ENCODE results near the gene ZSWIM7.

ZSWIM7 gene

GRCh38 chr17:15999141-15999973 lies at the start of gene ZSWIM7, which contains the start of gene TTC19:
Gene ZSWIM7, minus strand, starts transcription at chr17:15999704. Its CDS starts 110 bp downstream, at chr17:15999594.
Gene TTC19, plus strand, starts transcription at chr17:15999824. Its CDS starts 25 bp downstream, at chr17:15999849.
- Mint-ChIP-seq H3K9me3 (no peaks in the 10 kb centered on the region), H3K27me3 (ENCODE audit: low read depth) (no peaks in the 10 kb centered on the region), H3K36me3 (ENCODE audit: low read depth) (peaks cover 39% of the 10 kb centered on the region), H3K4me3 (peak within 1 kb of the TSS; percentile 95), H3K4me1 (ENCODE audit: low read depth) (peaks cover 22% of the 10 kb centered on the region), H3K27ac (peak within 1 kb of the TSS; percentile 100)
- DNase-seq (ENCODE audit: low spot score): peak; percentile 97

- Mint-ChIP-seq H3K9me3 (no peaks in the 10 kb centered on the region), H3K4me3 (no peak overlapping the region), H3K4me1 (ENCODE audit: low read depth) (peaks cover 14% of the 10 kb centered on the region), H3K27ac (no peak overlapping the region), H3K36me3 (ENCODE audit: low read depth) (peaks cover 51% of the 10 kb centered on the region), H3K27me3 (ENCODE audit: low read depth) (no peaks in the 10 kb centered on the region)
- no peak for DNase-seq (ENCODE audit: low spot score)
Observed at GRCh38 chr17:16048811-16049449, 49.4 kb upstream of the ZSWIM7 start.

- H3K4me3 Mint-ChIP-seq: no peak overlapping the region
- DNase-seq (ENCODE audit: low spot score): no peak
- H3K9me3 Mint-ChIP-seq: no peaks in the 10 kb centered on the region
- H3K36me3 Mint-ChIP-seq (ENCODE audit: low read depth): peaks cover 48% of the 10 kb centered on the region
- peaks cover 13% of the 10 kb centered on the region for H3K4me1 Mint-ChIP-seq (ENCODE audit: low read depth)
- no peaks in the 10 kb centered on the region for H3K27me3 Mint-ChIP-seq (ENCODE audit: low read depth)
- no peak overlapping the region for H3K27ac Mint-ChIP-seq
Observed at GRCh38 chr17:16046966-16047365, 47.5 kb upstream of the ZSWIM7 start.

GRCh38 chr17:16044487-16044886 lies 45.0 kb upstream of the ZSWIM7 start:
- Mint-ChIP-seq H3K27ac (no peak overlapping the region), H3K9me3 (no peaks in the 10 kb centered on the region), H3K36me3 (ENCODE audit: low read depth) (peaks cover 55% of the 10 kb centered on the region)

GRCh38 chr17:16040710-16041251 lies 41.3 kb upstream of the ZSWIM7 start:
- no peak overlapping the region for H3K4me3 Mint-ChIP-seq
- H3K4me1 Mint-ChIP-seq (ENCODE audit: low read depth): peaks cover 20% of the 10 kb centered on the region
- H3K27ac Mint-ChIP-seq: no peak overlapping the region
- DNase-seq (ENCODE audit: low spot score): no peak
- H3K36me3 Mint-ChIP-seq (ENCODE audit: low read depth): peaks cover 63% of the 10 kb centered on the region
- H3K27me3 Mint-ChIP-seq (ENCODE audit: low read depth): no peaks in the 10 kb centered on the region
- no peaks in the 10 kb centered on the region for H3K9me3 Mint-ChIP-seq

More at GRCh38 chr17:16044487-16044886, 45.0 kb upstream of the ZSWIM7 start:
- DNase-seq (ENCODE audit: low spot score): no peak
- H3K4me3 Mint-ChIP-seq: no peak overlapping the region
- peaks cover 13% of the 10 kb centered on the region for H3K4me1 Mint-ChIP-seq (ENCODE audit: low read depth)
- no peaks in the 10 kb centered on the region for H3K27me3 Mint-ChIP-seq (ENCODE audit: low read depth)

GRCh38 chr17:16037636-16038035 lies 38.1 kb upstream of the ZSWIM7 start:
- Mint-ChIP-seq H3K27ac (peak overlapping the region; percentile 78), H3K4me3 (no peak overlapping the region), H3K36me3 (ENCODE audit: low read depth) (peaks cover 68% of the 10 kb centered on the region), H3K4me1 (ENCODE audit: low read depth) (peaks cover 25% of the 10 kb centered on the region), H3K27me3 (ENCODE audit: low read depth) (no peaks in the 10 kb centered on the region), H3K9me3 (no peaks in the 10 kb centered on the region)
- DNase-seq (ENCODE audit: low spot score): no peak

- Mint-ChIP-seq H3K9me3 (no peaks in the 10 kb centered on the region), H3K4me1 (ENCODE audit: low read depth) (peaks cover 25% of the 10 kb centered on the region), H3K36me3 (ENCODE audit: low read depth) (peaks cover 75% of the 10 kb centered on the region), H3K4me3 (no peak overlapping the region), H3K27ac (no peak overlapping the region), H3K27me3 (ENCODE audit: low read depth) (no peaks in the 10 kb centered on the region)
- DNase-seq (ENCODE audit: low spot score): no peak
Observed at GRCh38 chr17:16036261-16036660, 36.8 kb upstream of the ZSWIM7 start.

GRCh38 chr17:16033729-16034349 lies 34.3 kb upstream of the ZSWIM7 start:
- Mint-ChIP-seq H3K27ac (peak overlapping the region; percentile 42), H3K36me3 (ENCODE audit: low read depth) (peaks cover 79% of the 10 kb centered on the region)

GRCh38 chr17:16027708-16028584 lies 28.4 kb upstream of the ZSWIM7 start:
- H3K27me3 Mint-ChIP-seq (ENCODE audit: low read depth): no peaks in the 10 kb centered on the region
- peaks cover 20% of the 10 kb centered on the region for H3K4me1 Mint-ChIP-seq (ENCODE audit: low read depth)
- H3K4me3 Mint-ChIP-seq: peak overlapping the region; percentile 55
- DNase-seq (ENCODE audit: low spot score): peak; percentile 68
- peak overlapping the region; percentile 79 for H3K27ac Mint-ChIP-seq
- H3K36me3 Mint-ChIP-seq (ENCODE audit: low read depth): peaks cover 76% of the 10 kb centered on the region
- no peaks in the 10 kb centered on the region for H3K9me3 Mint-ChIP-seq

More at GRCh38 chr17:16033729-16034349, 34.3 kb upstream of the ZSWIM7 start:
- Mint-ChIP-seq H3K27me3 (ENCODE audit: low read depth) (no peaks in the 10 kb centered on the region), H3K9me3 (no peaks in the 10 kb centered on the region), H3K4me3 (no peak overlapping the region), H3K4me1 (ENCODE audit: low read depth) (peaks cover 25% of the 10 kb centered on the region)
- DNase-seq (ENCODE audit: low spot score): no peak

GRCh38 chr17:16026895-16027294 lies 27.4 kb upstream of the ZSWIM7 start:
- Mint-ChIP-seq H3K9me3 (no peaks in the 10 kb centered on the region), H3K4me3 (no peak overlapping the region), H3K36me3 (ENCODE audit: low read depth) (peaks cover 73% of the 10 kb centered on the region), H3K27me3 (ENCODE audit: low read depth) (no peaks in the 10 kb centered on the region), H3K27ac (peak overlapping the region; percentile 79), H3K4me1 (ENCODE audit: low read depth) (peaks cover 21% of the 10 kb centered on the region)
- no peak for DNase-seq (ENCODE audit: low spot score)

GRCh38 chr17:16025202-16025601 lies 25.7 kb upstream of the ZSWIM7 start:
- no peaks in the 10 kb centered on the region for H3K9me3 Mint-ChIP-seq
- H3K4me1 Mint-ChIP-seq (ENCODE audit: low read depth): peaks cover 23% of the 10 kb centered on the region
- no peaks in the 10 kb centered on the region for H3K27me3 Mint-ChIP-seq (ENCODE audit: low read depth)
- no peak for DNase-seq (ENCODE audit: low spot score)
- no peak overlapping the region for H3K27ac Mint-ChIP-seq
- H3K36me3 Mint-ChIP-seq (ENCODE audit: low read depth): peaks cover 75% of the 10 kb centered on the region
- H3K4me3 Mint-ChIP-seq: no peak overlapping the region

GRCh38 chr17:16023881-16024280 lies 24.4 kb upstream of the ZSWIM7 start:
- no peaks in the 10 kb centered on the region for H3K9me3 Mint-ChIP-seq
- peaks cover 25% of the 10 kb centered on the region for H3K4me1 Mint-ChIP-seq (ENCODE audit: low read depth)
- H3K4me3 Mint-ChIP-seq: no peak overlapping the region
- no peak for DNase-seq (ENCODE audit: low spot score)
- H3K27me3 Mint-ChIP-seq (ENCODE audit: low read depth): no peaks in the 10 kb centered on the region
- no peak overlapping the region for H3K27ac Mint-ChIP-seq
- peaks cover 67% of the 10 kb centered on the region for H3K36me3 Mint-ChIP-seq (ENCODE audit: low read depth)

- no peak overlapping the region for H3K27ac Mint-ChIP-seq
- H3K27me3 Mint-ChIP-seq (ENCODE audit: low read depth): no peaks in the 10 kb centered on the region
- H3K4me3 Mint-ChIP-seq: no peak overlapping the region
- H3K9me3 Mint-ChIP-seq: no peaks in the 10 kb centered on the region
- H3K4me1 Mint-ChIP-seq (ENCODE audit: low read depth): peaks cover 6% of the 10 kb centered on the region
- DNase-seq (ENCODE audit: low spot score): no peak
- H3K36me3 Mint-ChIP-seq (ENCODE audit: low read depth): peaks cover 50% of the 10 kb centered on the region
Observed at GRCh38 chr17:16019347-16019746, 19.8 kb upstream of the ZSWIM7 start.

Data from T-helper 2 cell treated with Interferon-gamma antibody and Interleukin-4, amounts not matched to agents 5 μg/mL and 100 μg/mL, for 36 hours (primary cell).